Measurements from ENCODE around the gene WBP2NL.
"Not testable (repeated sequence)": the region's sequence is repeated elsewhere in the genome, so short reads cannot be mapped to it uniquely, and the experiment has no call there.

The WBP2NL gene, protein sequence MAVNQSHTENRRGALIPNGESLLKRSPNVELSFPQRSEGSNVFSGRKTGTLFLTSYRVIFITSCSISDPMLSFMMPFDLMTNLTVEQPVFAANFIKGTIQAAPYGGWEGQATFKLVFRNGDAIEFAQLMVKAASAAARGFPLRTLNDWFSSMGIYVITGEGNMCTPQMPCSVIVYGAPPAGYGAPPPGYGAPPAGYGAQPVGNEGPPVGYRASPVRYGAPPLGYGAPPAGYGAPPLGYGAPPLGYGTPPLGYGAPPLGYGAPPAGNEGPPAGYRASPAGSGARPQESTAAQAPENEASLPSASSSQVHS

DNA sequence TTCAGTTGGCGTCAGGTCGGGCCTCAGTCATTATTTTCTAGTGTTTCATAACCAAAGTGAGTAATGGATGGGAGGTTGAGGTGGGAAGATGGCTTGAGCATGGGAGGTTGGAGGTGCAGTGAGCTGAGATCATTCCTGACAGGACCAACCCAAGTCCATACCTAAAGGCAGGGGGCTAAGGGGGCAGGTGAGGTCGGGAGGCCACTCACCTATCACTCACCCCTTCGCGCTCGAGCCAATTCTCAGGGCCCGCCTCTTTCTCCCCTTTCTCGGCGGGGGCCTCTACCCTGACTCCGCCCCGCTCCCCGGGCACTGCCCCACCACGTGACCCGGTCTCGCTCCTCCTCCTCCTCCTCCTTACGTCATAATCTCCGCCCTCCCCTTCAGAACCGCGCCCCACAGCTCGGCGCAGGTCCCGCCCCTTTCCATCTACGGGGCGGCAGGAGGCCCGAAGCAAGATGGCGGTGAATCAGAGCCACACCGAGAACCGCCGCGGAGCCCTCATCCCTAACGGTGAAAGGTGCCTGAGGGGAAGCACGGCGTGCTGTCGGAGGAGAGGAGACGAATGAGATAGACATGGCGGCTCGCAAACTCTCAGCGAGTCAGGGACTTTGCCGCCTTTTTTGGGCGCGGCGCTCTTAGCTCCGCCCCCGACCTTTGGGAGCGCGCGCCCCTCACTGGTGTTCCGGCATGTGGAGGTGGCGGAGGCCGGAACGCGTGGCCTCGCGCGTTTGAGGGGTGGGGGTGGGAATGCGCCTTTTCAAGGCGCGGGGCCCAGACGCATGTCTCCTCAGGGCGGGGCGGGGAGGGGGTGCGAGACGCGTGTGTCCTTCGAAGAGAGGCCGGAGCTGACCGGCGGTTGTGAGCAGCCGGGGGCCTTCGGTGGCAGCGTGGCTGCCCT, at the start of gene WBP2NL:
WBP2NL (plus strand) TSS at position 428 of the 901 bp plus-strand sequence; CDS start at position 459, 31 bp downstream.
- DNase-seq (ENCODE audit: low read depth in 2 of 2), result peak; percentile 71 to 85

GRCh38 chr22:41948928-41949296, 49.7 kb upstream of the WBP2NL start:
- not testable (repeated sequence) for DNase-seq (ENCODE audit: low read depth in 2 of 2)

GRCh38 chr22:41949297-41949965, 49.2 kb upstream of the WBP2NL start:
- no peak for DNase-seq (ENCODE audit: low read depth in 2 of 2)

- DNase-seq (ENCODE audit: low read depth in 2 of 2), result no peak
Observed at GRCh38 chr22:41951898-41952474, 46.6 kb upstream of the WBP2NL start, which contains the start of gene SMIM45. SMIM45 (plus strand) TSS chr22:41952150.

DNA sequence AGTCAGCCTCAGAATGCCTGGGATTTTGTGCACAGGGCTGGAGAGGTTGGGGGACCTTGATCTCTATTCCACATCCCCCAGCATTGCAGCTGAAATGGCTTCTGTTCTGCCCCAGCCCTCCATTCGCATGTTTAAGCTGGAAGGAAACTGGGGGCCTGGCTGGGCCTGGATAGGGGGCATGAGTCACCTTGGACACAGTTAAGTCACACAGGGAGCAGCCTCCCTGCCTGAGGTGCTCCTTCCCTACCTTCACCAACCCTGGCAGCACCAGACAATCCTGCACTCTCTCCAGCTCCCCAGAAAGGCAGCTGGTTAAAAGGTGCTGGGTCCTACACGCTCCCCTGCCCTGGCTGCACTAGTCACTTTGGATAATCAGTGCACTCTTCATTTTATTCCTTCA, 45.9 kb upstream of the WBP2NL start:
- no peak for DNase-seq (ENCODE audit: low read depth in 2 of 2)

DNA sequence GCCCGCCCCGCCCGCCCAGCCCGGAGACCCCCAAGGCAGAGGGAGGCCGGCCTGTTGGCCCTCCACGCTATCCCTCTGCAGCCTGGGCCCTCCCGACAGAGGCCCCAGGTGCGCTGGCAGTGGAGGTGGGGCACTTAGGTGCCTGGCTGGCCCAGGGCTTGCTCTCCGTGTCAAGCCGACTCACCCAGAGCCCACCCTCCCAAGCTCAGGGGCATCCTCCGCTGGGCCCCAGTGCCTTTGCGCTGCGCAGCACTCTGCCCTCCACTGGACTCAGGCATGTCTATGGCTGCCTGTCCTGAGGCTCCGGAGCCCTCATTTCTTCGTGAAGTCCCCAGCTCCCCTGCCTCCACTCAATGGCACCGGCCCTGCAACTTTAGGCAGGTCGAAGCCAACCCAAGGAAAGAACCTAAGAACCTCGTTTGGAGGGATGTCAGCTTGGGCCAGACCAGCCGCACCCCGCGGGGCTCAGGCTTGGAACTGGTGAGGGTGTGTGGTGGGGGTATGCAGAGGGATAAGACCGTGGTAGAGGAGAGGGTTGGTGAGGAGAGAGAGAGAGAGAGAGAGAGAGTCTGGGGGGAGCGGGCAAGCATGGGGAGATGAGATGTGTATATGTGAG, 40.5 kb upstream of the WBP2NL start:
- DNase-seq (ENCODE audit: low read depth in 2 of 2), result no peak

- no peak for DNase-seq (ENCODE audit: low read depth in 2 of 2)
Observed at GRCh38 chr22:41963453-41964111, 35.0 kb upstream of the WBP2NL start.

- DNase-seq (ENCODE audit: low read depth in 2 of 2), result no peak
Observed at GRCh38 chr22:41964112-41964491, 34.5 kb upstream of the WBP2NL start.

DNA sequence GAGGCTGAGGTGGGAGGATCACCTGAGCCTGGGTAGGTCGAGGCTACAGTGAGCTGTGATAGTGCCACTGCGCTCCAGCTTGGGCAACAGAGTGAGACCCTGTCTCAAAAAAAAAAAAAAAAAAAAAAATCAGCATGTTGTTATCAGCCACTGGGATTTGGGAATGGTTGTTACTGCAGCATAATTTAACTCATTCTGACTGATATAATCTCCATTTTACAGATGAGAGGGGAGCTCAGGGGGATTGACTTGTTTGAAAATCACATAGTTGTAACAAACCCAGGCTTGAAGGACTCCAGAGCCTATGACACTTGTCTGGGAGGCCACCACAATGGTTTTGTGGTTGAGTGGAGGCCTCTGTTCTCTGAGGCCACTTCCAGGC, 32.4 kb upstream of the WBP2NL start:
- DNase-seq (ENCODE audit: low read depth in 2 of 2), result no peak

- DNase-seq (ENCODE audit: low read depth in 2 of 2), result no peak
Observed at GRCh38 chr22:41966607-41967240, 31.9 kb upstream of the WBP2NL start.

DNA sequence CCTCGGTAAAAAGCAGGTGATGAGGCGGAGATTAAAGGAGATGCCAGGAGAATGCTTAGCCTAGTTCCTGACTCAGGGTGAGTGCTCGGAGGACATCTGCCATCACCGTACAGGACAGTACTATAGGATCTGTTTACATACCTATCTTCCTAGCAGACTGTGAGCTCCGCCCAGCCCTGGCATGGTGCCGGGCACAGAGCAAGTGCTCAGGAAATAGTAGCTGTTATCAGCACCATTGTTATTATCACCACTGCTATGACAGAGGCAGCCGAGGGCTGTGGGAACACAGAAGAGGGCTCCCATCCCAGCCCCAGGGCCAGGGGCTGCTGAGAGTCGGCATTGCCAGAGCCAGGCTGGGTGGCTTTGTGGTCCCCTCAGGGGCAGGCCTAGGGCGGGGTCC, 30.0 kb upstream of the WBP2NL start:
- no peak for DNase-seq (ENCODE audit: low read depth in 2 of 2)

DNA sequence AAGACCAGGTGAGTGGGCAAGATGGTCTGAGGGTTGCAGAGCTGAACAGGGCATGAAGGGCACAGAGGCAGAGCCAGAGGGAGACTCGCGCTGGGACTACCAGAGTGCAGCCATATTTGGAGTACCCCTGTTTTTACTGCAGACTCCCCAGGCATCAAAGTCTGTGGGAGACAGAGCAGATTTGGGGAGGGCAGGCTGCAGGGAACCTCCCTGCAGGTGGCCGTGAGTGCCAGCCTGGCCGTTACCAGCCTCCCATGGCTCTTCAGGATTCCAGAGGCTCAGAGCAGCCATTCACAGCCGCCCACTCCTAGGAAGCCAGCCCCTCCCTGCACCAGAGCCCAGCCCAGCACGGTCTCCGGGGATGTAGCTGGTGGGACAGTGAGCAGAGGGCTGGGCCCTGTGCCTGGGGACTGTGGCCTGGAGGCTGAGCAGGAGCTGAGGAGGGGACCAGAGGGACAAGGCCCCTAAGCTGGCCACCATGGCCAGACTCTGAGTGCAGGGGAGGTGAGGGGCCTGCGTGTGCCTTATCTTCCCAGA, 29.4 kb upstream of the WBP2NL start, which contains the start of gene SEPTIN3:
SEPTIN3 (plus strand) TSS at position 334 of the 537 bp plus-strand sequence. CDS start 2,050 bp downstream, outside the sequence.
- DNase-seq (ENCODE audit: low read depth in 2 of 2), result no peak

- DNase-seq (ENCODE audit: low read depth in 2 of 2), result no peak
Observed at GRCh38 chr22:41970601-41971000, 28.0 kb upstream of the WBP2NL start.

- DNase-seq (ENCODE audit: low read depth in 2 of 2), result no peak
Observed at GRCh38 chr22:41971431-41971830, 27.2 kb upstream of the WBP2NL start.

- no peak for DNase-seq (ENCODE audit: low read depth in 2 of 2)
Observed at GRCh38 chr22:41974691-41975290, 23.8 kb upstream of the WBP2NL start.

DNA sequence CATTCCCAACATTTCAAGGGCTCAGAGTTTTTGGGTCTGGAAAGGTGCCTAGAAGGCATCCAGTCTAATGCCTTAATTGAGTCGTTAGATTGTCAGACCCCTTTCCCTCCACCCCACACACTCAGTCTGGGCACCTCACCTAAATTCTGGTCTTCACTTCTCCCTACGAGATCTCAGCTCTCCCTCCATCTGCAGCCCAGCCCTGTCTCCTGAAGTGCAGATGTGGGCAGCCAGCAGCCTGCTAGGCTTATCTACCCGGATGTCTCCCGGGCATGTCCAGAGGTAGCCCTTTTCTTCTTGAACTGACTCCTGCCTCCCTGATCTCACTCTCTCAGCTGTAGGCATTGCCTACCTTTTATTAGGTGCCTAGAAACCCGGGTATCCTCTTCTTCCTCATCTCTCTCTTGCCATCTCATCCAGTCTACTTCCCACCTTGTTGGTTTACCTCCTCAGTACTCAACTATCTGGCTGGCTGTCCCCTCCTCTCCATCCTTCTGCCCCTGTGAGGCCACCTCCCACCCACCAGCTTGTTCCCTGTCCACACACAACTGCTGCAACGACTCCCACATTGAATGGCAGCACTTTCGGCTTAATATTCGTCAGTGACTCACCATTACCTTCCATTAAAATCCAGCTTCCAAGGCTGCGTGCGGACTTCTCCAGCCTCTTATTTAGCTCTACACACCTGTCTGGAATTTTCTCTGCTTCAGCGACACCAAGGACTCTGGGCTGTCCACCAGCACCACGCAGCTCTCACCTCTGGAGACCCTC, 23.1 kb upstream of the WBP2NL start:
- DNase-seq (ENCODE audit: low read depth in 2 of 2), result no peak

GRCh38 chr22:41976070-41976901, 22.3 kb upstream of the WBP2NL start:
- no peak for DNase-seq (ENCODE audit: low read depth in 2 of 2)

DNA sequence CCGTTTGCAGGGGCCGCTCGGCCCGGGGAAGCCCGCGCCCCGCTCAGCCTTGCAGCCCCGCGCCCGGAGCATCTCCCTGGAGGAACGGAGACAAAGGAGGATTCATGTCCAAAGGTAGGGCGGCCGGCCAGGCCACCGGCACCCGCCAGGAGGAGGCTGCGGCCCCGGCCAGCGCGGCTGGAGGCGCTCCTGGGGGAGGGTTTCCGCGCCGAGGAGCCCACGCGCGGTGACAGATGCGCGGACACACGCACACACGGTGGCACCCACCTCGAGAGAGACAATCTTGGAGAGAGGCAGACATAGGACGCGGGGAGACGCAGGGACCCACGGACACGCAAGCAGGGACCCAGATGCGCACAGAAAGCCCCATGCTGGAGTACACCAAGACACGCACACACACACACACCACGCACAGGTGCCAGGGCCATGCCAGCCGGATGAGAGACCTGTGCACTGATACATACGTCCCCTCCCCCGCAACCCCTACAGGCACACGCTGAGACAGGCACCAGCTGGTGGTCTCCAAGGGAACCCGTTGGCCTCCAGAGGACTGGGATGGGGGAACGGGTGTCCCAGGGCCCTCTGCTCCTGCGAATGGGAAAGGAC, 21.5 kb upstream of the WBP2NL start:
- DNase-seq (ENCODE audit: low read depth in 2 of 2), result no peak

All from stimulated activated CD8-positive, alpha-beta memory T cell treated with anti-CD3 and anti-CD28 coated beads, Interleukin-7, amount 100 ng/mL, for 1 hour (primary cell).